H9 (cell line): ENCODE measurements around the gene ZKSCAN5. TPM values are rescaled to one million over a fixed set of nuclear protein-coding genes. Genes with fewer than 3 reads are reported as not detected.

Experiments
- DNase-seq: peaks from one replicate; pipeline ENCODE4 v3.0.0-alpha.2; 2017
- H2AFZ ChIP-seq: one replicate; pipeline ENCODE4 v1.6.1; 2013; ENCODE audit warnings: mild to moderate bottlenecking, low read length, control low read depth, moderate library complexity
- H2AK5ac ChIP-seq: 2 replicates; pipeline ENCODE4 v1.6.1; 2013; ENCODE audit warnings: low read length, control low read depth, mixed read lengths; ENCODE audit not compliant: insufficient read length
- H2BK120ac ChIP-seq: one replicate; pipeline ENCODE4 v1.6.1; 2013; ENCODE audit warnings: low read depth, mild to moderate bottlenecking, low read length, control low read depth, inconsistent platforms; ENCODE audit not compliant: poor library complexity, severe bottlenecking
- H2BK12ac ChIP-seq: 2 replicates; pipeline ENCODE4 v1.6.1; 2013; ENCODE audit warnings: low read length, control low read depth, mixed read lengths, low read depth; ENCODE audit not compliant: insufficient read length
- H2BK15ac ChIP-seq: 2 replicates; pipeline ENCODE4 v1.6.1; 2013; ENCODE audit warnings: low read depth, low read length, control low read depth
- H2BK20ac ChIP-seq: one replicate; pipeline ENCODE4 v1.6.1; 2013; ENCODE audit warnings: low read depth, mild to moderate bottlenecking, low read length, control low read depth, inconsistent platforms; ENCODE audit not compliant: poor library complexity, severe bottlenecking
- H2BK5ac ChIP-seq: 2 replicates; pipeline ENCODE4 v1.6.1; 2013; ENCODE audit warnings: low read length, control low read depth, mixed read lengths; ENCODE audit not compliant: insufficient read length
- H3K14ac ChIP-seq: 2 replicates; pipeline ENCODE4 v1.6.1; 2013; ENCODE audit warnings: low read length, control low read depth; ENCODE audit not compliant: insufficient read depth
- H3K18ac ChIP-seq: 2 replicates; pipeline ENCODE4 v1.6.1; 2013; ENCODE audit warnings: low read depth, mild to moderate bottlenecking, mixed read lengths, low read length, control low read depth; ENCODE audit not compliant: insufficient read length
- H3K23ac ChIP-seq: 2 replicates; pipeline ENCODE4 v1.6.1; 2013; ENCODE audit warnings: low read length, control low read depth, mixed read lengths, low read depth; ENCODE audit not compliant: insufficient read length
- H3K23me2 ChIP-seq: 2 replicates; pipeline ENCODE4 v1.6.1; 2013; ENCODE audit warnings: low read depth, mild to moderate bottlenecking, mixed read lengths, low read length, control low read depth; ENCODE audit not compliant: insufficient read length, poor library complexity, severe bottlenecking
- H3K27ac ChIP-seq: 2 replicates; pipeline ENCODE4 v1.5.1; 2013; ENCODE audit warnings: low read length, control low read depth, mixed read lengths, low read depth; ENCODE audit not compliant: insufficient read length
- H3K27me3 ChIP-seq: 2 replicates; pipeline ENCODE4 v1.6.1; 2013; ENCODE audit warnings: low read length, control low read depth, inconsistent platforms; ENCODE audit not compliant: insufficient read depth
- H3K4ac ChIP-seq: 2 replicates; pipeline ENCODE4 v1.6.1; 2013; ENCODE audit warnings: low read depth, mild to moderate bottlenecking, control low read depth, inconsistent platforms, low read length, moderate library complexity
- H3K4me1 ChIP-seq: 2 replicates; pipeline ENCODE4 v1.6.1; 2013; ENCODE audit warnings: low read length, control low read depth, inconsistent platforms; ENCODE audit not compliant: insufficient read depth
- H3K4me2 ChIP-seq: 2 replicates; pipeline ENCODE4 v1.6.1; 2013; ENCODE audit warnings: low read length, control low read depth, mixed read lengths; ENCODE audit not compliant: insufficient read length, insufficient read depth
- H3K56ac ChIP-seq: 2 replicates; pipeline ENCODE4 v1.6.1; 2013; ENCODE audit warnings: low read depth, mild to moderate bottlenecking, mixed read lengths, low read length, control low read depth; ENCODE audit not compliant: insufficient read length
- H3K79me1 ChIP-seq: 2 replicates; pipeline ENCODE4 v1.6.1; 2013; ENCODE audit warnings: low read depth, mild to moderate bottlenecking, moderate library complexity, low read length, control low read depth, inconsistent platforms; ENCODE audit not compliant: insufficient read depth, poor library complexity, severe bottlenecking
- H3K79me2 ChIP-seq: 2 replicates; pipeline ENCODE4 v1.6.1; 2013; ENCODE audit warnings: low read length, control low read depth, inconsistent platforms; ENCODE audit not compliant: insufficient read depth
- H3K9ac ChIP-seq: 2 replicates; pipeline ENCODE4 v1.6.1; 2013; ENCODE audit warnings: low read length, control low read depth, mixed read lengths; ENCODE audit not compliant: insufficient read length; ENCODE audit errors: extremely low read depth
- H3K9me3 ChIP-seq: one replicate; pipeline ENCODE4 v1.6.1; 2013; ENCODE audit warnings: low read depth, low read length, inconsistent platforms; ENCODE audit not compliant: control insufficient read depth
- H3T11ph ChIP-seq: one replicate; pipeline ENCODE4 v1.6.1; 2013; ENCODE audit warnings: mild to moderate bottlenecking, low read length, control low read depth, inconsistent platforms
- H4K20me1 ChIP-seq: one replicate; pipeline ENCODE4 v1.6.1; 2013; ENCODE audit not compliant: control insufficient read depth, insufficient read length, insufficient read depth
- H4K5ac ChIP-seq: 2 replicates; pipeline ENCODE4 v1.6.1; 2013; ENCODE audit warnings: low read depth, mild to moderate bottlenecking, mixed read lengths, low read length, control low read depth; ENCODE audit not compliant: insufficient read length
- H4K8ac ChIP-seq: replicated peaks from 2 replicates; pipeline ENCODE4 v1.6.1; 2013; ENCODE audit warnings: low read length, control low read depth, mixed read lengths, low read depth; ENCODE audit not compliant: insufficient read length
- H4K91ac ChIP-seq: 2 replicates; pipeline ENCODE4 v1.6.1; 2013; ENCODE audit warnings: low read depth, mild to moderate bottlenecking, moderate library complexity, mixed read lengths, low read length, control low read depth; ENCODE audit not compliant: insufficient read length
- H3K27ac Mint-ChIP-seq, 3 experiments: 2 replicates in 2 of 3; 3 replicates in 1 of 3; pipeline ENCODE4 v1.8.0; 2020 to 2021; ENCODE audit warnings: mixed read lengths in 3 of 3, mild to moderate bottlenecking in 1 of 3, moderate library complexity in 1 of 3
- H3K27me3 Mint-ChIP-seq: 2 replicates; pipeline ENCODE4 v1.8.0; 2021; ENCODE audit warnings: low read depth, mild to moderate bottlenecking, moderate library complexity, mixed read lengths
- H3K36me3 Mint-ChIP-seq, 3 experiments: 2 replicates in 2 of 3; 3 replicates in 1 of 3; pipeline ENCODE4 v1.8.0; 2020 to 2021; ENCODE audit warnings: low read depth in 3 of 3, mixed read lengths in 3 of 3; ENCODE audit not compliant: insufficient read depth in 1 of 3
- H3K4me1 Mint-ChIP-seq, 2 experiments: 2 replicates each; pipeline ENCODE4 v1.8.0; 2020; ENCODE audit warnings: mixed read lengths in 2 of 2
- H3K4me3 Mint-ChIP-seq, 2 experiments: 2 replicates in 1 of 2; 3 replicates in 1 of 2; pipeline ENCODE4 v1.8.0; 2020 to 2021; ENCODE audit warnings: mild to moderate bottlenecking in 2 of 2, mixed read lengths in 2 of 2, moderate library complexity in 1 of 2
- H3K9me3 Mint-ChIP-seq, 2 experiments: 2 replicates in 1 of 2; 3 replicates in 1 of 2; pipeline ENCODE4 v1.8.0; 2020; ENCODE audit warnings: mild to moderate bottlenecking in 2 of 2, mixed read lengths in 2 of 2, moderate library complexity in 1 of 2
- WGBS: extraction: QIAGEN DNeasy Blood & Tissue Kit; methylation state at CpG from one replicate; pipeline ENCODE4 v1.1.7; 2013; ENCODE audit warnings: missing lambda C conversion rate, low lambda C conversion rate, mixed read lengths; ENCODE audit not compliant: insufficient read length; ENCODE audit errors: extremely low coverage; 5-methylcytosine and 5-hydroxymethylcytosine counted together
- total RNA-seq: library from RNA; stranded (reverse); gene quantifications from 2 replicates; pipeline ENCODE4 v1.2.1, GENCODE V29; 2021
- TF ChIP-seq, protein P1 (sequence below): fragments of 200-600 bp; sonication (generic); conservative IDR thresholded peaks from 3 replicates; pipeline ENCODE4 v1.8.0; 2021; ENCODE audit warnings: antibody characterized with exemption, mild to moderate bottlenecking

The ZKSCAN5 gene
- total RNA-seq, 1 experiment from 2014 or later: 16.6 TPM

- no peaks in the 10 kb centered on the region; the same call in none of the 2 replicates for H3K27me3 Mint-ChIP-seq
- H3K36me3 Mint-ChIP-seq: peaks cover 43 to 93% (median 83%) of the 10 kb centered on the region in 3 experiments; a peak in 6 of 7 replicates
- H3K4me3 Mint-ChIP-seq: no peak overlapping the region
- TF ChIP-seq, protein P1, sequence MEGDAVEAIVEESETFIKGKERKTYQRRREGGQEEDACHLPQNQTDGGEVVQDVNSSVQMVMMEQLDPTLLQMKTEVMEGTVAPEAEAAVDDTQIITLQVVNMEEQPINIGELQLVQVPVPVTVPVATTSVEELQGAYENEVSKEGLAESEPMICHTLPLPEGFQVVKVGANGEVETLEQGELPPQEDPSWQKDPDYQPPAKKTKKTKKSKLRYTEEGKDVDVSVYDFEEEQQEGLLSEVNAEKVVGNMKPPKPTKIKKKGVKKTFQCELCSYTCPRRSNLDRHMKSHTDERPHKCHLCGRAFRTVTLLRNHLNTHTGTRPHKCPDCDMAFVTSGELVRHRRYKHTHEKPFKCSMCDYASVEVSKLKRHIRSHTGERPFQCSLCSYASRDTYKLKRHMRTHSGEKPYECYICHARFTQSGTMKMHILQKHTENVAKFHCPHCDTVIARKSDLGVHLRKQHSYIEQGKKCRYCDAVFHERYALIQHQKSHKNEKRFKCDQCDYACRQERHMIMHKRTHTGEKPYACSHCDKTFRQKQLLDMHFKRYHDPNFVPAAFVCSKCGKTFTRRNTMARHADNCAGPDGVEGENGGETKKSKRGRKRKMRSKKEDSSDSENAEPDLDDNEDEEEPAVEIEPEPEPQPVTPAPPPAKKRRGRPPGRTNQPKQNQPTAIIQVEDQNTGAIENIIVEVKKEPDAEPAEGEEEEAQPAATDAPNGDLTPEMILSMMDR: no peak
- no peak overlapping the region for H3K4ac ChIP-seq
- DNase-seq: no peak
- no peak overlapping the region for H4K8ac ChIP-seq
- H2AFZ ChIP-seq: no peak overlapping the region
- WGBS: no CpG with 5 or more reads among the region's 13 CpGs
- H2BK12ac ChIP-seq: no peak overlapping the region
- no peaks in the 10 kb centered on the region for H4K20me1 ChIP-seq
- H2BK15ac ChIP-seq: no peak overlapping the region
- no peaks in the 10 kb centered on the region for H3K23me2 ChIP-seq
- no peak overlapping the region for H3K56ac ChIP-seq
- no peak overlapping the region for H4K5ac ChIP-seq
- no peak overlapping the region for H2BK5ac ChIP-seq
- no peak overlapping the region for H3T11ph ChIP-seq
- peak overlapping the region in 1 of 3 experiments; percentile 47; a peak in 2 of 7 replicates for H3K27ac Mint-ChIP-seq
- no peak overlapping the region for H3K9ac ChIP-seq
- H3K27ac ChIP-seq: no peak overlapping the region
- H2AK5ac ChIP-seq: no peak overlapping the region
- H3K9me3 Mint-ChIP-seq: 0 out of 5 replicates have a peak, but pooled peaks cover 0 to 3% of the 10 kb centered on the region in 2 experiments
- H3K4me2 ChIP-seq: no peak overlapping the region
- no peaks in the 10 kb centered on the region; the same call in 1 of the 2 replicates for H3K79me2 ChIP-seq
- H2BK20ac ChIP-seq: no peak overlapping the region
- H3K4me1 ChIP-seq: no peaks in the 10 kb centered on the region
- no peaks in the 10 kb centered on the region for H3K27me3 ChIP-seq
- no peak overlapping the region for H2BK120ac ChIP-seq
- no peaks in the 10 kb centered on the region for H3K9me3 ChIP-seq
- H3K79me1 ChIP-seq: peaks cover 5% of the 10 kb centered on the region
- H4K91ac ChIP-seq: no peak overlapping the region
- no peak overlapping the region for H3K14ac ChIP-seq
- no peak overlapping the region for H3K23ac ChIP-seq
- H3K4me1 Mint-ChIP-seq: no peaks in the 10 kb centered on the region
- H3K18ac ChIP-seq: no peak overlapping the region
These were observed 48.2 kb upstream of the ZKSCAN5 start for GRCh38 chr7:99456288-99456687.
